HG03159 (cell line): ENCODE measurements around the gene IRX6.

Experiments
- ATAC-seq: cut with Tn5 transposase; IDR thresholded peaks from one replicate; pipeline ENCODE4 v1.9.1; 2021; ENCODE audit warnings: mild to moderate bottlenecking, moderate library complexity; ENCODE audit not compliant: unreplicated experiment

IRX6 gene

DNA sequence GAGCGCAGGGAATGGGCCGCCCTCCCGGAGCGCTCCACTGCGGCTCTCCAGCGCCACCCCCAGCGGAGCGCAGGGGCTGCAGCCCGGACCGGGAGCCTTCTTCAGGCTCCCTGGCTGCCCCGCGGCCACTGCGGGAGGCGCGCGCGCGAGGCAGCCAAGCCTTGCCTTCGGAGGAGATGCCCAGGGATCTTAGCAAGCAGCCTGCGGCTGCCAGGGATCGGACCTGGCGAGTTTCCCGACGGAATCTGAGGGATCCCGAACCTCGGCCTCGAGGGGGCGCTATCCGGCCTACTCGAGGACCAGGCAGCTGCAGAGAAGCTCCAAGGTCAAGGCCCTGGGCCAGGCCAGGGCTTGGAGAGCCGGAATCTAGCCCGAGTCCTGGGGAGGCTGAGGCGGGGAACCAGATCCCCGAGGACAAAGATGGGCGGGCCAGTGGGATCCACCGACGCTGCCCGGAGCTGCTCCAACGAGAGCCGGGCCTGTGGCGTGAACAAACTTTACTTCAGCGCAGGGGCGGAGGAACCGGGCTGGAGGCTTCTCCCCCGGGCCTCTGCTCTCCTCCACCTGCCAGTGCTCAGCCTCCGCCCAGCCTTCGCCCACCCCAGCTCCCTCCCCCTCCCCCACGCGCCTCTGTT is at the start of gene IRX6:
TSS of gene IRX6 (plus strand) at position 567 of the 635 bp plus-strand sequence. CDS start 889 bp downstream, outside the sequence.
- ATAC-seq: no peak

DNA sequence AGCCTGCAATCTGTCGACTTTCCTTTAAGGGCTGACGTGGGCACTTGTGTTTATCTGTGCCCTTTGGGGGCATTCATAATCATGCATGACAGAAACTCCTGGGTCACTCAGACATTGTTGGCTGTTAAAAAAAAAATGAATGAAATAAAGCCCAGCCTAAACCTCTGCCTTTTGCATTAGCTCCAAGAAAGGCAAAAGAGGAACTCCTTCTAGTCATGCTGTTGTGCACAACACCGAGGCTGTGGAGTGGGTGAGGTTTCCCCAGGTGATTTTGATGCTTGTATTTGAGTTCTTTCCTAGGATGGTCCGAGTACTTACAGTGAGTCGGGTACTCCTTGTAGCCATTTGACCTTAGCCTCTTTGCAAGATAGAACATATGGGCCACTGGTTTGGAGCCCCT is 49.6 kb upstream of the IRX6 start:
- no peak for ATAC-seq

DNA sequence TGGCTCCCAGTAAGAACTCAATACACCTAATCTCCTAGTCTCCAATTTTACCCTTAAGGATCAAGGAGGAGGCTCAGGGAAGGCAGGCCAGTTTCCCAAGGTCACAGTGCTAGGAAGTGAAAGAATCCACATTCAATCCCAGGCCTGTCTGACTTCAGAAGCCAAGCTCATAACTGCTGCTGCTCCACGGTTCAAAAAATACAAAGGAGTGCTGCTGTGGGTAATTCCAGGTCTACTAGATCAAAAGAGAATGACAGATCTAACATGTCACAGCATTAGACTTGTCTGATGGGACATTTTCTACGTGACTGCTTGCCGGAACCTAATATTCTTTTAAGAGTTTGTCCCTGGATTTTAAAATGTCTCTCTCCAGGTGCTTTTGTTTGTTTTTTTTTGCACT is 48.8 kb upstream of the IRX6 start:
- ATAC-seq: no peak

DNA sequence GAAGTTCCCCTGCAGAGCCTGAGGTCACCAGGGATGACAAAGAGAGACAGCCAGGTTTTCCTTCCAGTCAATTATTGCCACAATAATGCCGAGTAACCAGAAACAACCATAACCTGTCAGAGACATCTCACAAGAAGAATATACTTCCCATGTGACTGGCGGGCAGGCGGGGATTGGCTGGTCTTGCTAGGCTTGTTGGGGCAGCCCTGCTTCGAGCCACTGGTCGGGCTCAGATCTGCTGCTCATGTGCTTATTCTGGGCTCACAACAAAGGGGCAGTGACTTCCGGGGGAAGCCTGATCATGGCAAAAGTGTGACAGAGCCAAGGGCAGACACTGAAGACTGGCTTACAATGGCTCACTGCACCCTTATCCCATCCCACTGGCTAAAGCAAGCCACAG is 48.1 kb upstream of the IRX6 start:
- no peak for ATAC-seq

DNA sequence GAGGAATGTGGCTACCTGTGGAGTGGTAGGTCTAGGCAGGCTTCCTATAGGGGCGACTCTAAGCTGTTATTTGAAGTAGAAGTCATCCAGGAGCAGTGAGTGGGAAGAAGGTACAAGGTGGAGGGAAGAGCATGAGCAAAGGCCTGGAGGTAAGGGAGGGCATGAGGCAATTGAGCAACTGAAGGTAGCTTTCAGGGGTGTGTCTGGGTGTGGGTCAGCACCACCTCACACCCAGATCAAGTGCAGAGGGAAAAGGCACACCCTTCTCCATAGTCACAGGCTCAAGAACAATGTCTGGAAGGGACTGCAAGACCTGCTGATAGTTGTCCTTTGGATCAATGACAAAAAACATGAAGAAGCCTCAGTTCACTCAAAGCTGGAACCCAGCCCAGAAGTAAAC is 46.5 kb upstream of the IRX6 start:
- ATAC-seq: no peak

DNA sequence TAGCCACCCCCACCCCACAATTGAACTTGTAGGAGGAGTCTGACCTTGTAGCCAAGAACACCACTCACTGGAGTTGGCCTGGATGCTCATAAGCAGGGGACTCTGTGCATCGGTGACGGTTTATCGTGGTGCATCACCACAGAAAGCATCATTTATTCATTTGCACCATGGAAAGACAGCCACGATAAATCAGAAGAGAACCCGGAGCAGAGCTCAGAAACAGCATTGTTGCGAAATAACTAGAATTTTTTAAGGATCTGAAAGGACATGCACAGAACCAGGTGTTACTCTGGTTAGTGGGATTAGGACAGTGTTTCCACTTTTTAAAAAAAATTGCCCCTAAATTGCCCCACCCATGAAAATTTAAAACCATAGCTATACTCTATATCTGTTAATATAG is 44.4 kb upstream of the IRX6 start:
- no peak for ATAC-seq

DNA sequence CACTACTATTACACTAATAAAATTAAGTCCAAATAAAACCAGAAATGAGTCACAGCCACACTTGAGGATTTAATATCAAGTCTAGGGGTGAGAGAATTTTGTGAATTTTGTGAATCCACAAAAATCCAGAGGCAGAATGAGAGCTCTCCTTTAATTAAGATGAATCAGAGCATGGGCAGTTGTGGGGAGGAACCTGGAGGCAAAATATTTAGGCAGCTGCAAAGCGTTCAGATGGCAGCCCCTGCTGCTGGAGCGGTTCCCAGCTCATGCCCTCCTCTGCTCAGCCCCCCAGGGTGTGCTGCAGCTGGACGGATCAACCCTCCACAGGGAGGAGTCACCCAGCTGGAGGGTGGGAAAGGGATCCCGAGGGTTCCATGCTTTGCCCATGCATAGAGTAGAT is 43.4 kb upstream of the IRX6 start:
- no peak for ATAC-seq

DNA sequence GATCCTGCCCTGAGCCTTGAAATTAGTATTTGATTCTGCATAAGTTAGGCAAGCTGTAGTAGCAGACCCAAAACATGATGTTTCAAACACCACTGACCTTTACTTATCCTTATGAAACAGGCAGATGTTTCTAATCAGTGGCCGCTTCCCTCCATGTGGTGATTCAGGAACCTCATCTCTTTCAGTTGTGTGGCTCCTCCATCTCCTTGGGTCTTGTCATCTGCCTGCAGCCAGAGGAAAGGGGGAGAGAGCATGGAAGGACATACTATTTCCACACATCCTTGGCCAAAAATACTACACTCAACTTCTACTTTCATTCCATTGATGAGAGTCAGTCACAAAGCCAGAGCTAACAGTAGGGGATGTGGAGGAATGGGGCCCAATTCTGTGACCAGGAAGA is 41.6 kb upstream of the IRX6 start:
- ATAC-seq: no peak

DNA sequence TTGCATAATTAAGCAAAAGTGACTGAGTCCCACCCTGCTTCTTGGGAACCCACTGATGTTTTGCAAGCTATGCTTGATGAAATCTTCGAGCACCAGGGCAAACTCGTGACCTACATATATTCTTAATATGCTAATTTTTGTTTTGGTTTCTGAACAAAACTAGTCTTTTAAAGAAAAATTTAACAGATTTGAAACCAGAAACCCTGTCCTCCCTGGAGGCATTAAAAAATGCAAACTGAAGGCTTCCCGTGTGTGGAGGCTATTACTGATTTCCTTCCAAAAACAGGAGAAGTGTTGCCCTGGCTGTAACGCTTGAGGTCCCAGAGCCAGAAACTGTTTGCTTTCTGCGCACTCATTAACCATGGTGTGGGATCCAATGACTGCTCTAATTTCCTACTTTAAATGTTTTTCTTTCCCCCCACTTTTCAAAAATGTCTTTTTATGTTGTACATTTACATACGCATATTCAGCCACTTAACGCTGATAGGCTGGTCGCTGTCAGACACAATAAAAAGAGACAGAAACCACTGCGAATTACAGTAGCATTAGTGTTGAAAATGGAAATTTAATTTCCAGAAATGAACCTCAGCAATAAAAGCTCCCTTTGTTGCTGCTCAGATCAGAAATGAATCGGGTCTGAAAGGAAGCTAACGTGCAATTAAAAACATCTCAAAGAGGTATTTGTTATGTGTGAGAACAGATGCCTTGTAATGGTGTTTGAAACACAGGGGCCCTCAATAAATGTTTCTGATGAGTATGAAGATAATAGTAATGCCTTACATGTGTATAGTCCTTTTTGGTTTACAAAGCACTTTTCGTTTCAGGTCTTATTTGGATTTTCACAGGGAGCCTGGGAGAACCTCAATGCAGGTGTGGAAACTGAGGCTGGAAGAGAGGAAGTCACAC is 39.9 kb upstream of the IRX6 start:
- ATAC-seq: no peak

DNA sequence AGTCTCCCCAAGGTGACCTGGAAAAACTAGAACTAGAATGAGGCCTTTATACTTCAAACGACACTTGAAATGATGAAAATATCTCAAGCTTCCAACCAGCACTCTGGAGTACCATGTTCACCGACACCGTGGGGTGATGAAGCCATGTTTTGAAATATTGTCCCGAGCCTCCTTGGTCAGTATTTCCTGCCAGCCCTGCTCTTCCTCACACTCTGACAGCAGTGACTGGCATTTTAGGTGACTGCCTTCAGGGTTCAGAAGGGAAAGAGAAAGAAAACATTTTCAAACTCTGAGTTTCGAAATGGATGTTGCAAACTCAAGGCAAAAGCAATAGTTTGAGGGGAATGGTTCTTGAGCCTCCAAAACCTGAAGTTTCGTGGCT is 39.3 kb upstream of the IRX6 start:
- no peak for ATAC-seq

DNA sequence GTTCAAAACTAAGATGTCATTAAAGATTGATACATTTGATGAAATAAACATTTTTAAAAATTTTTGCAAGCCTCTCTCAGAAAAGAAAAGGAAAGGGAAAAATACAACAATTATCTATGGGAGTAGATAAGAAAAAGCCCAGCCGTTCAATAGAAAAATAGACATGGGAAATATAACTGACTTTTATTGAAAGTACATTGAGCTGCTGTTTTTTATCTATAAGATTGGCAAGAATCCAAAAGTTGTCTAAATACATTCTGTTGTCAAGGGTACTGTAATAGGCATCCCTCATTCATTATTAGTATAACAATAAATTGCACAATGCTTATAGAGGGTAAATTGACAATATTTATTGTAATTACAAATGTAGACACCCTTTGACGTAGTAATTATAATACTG is 38.4 kb upstream of the IRX6 start:
- no peak for ATAC-seq

DNA sequence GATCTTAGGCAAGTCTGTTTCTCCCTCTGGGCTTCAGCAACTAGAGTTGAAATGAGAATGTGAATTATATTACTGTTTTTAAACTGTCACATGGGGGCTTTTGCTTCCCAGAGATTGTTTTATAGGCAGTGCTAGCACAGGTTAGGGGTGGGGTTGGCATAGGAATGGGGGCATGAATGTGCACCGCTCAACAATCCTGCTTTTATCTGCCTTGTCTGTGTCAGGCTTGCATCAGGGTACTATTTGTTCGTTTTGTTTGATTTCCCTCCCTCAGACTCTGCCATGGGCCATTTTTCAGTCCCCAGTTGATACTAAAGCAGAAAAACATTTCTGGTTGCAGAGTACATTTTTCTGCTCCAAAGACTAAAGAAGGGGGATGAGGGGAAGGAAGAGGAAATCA is 34.6 kb upstream of the IRX6 start:
- ATAC-seq: no peak

DNA sequence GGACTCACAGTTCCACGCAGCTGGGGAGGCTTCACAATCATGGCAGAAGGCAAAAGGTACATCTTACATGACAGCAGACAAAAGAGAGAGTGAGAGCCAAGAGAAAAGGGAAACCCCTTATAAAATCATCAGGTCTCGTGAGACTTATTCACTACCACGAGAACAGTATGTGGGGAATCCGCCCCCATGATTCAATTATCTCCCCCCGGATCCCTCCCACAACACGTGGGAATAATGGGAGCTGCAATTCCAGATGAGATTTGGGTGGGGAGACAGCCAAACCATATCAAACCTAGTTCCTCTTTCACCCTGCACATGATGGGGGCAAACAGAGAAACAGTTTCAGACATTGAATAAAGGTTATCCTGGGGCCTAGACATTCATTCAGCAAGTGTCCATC is 32.2 kb upstream of the IRX6 start:
- ATAC-seq: no peak

DNA sequence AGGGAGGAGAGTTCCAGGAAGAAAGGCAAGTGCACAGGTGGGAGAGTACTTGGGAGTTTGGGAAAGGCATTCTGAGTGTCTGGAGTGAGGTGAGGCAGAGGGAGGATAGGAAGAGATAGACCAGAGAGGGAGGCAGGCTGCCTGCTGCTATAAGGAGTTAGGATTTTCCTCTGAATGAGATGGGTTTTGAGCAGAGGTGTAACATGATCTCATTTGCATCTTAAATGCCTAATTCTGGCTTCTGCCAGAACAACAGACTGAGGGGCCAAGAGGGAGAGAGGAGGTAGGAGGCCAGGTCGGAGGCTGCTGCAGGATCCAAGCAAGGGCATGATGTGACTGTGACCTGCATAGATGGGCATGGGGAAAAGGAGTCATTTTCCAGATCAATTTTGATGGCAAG is 31.5 kb upstream of the IRX6 start:
- ATAC-seq: no peak

DNA sequence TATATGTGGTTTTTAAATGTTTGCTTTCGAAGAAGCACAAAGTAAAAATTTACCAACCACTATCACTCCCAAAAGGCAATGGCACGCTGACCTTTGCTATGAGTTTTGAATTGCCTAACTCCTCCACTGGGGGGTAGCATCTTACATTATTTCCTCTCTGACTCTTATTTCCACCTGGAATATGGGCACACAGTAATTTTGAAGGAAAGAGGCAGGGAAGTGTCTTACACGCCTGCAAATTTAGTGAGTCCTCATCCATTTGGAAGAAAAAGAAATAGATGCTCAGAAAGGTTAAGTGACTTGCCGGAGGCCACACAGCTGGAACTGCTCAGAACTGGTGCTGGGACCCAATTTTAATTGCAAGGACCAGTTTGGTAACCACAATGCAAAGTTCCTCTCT is 29.9 kb upstream of the IRX6 start:
- ATAC-seq: no peak

DNA sequence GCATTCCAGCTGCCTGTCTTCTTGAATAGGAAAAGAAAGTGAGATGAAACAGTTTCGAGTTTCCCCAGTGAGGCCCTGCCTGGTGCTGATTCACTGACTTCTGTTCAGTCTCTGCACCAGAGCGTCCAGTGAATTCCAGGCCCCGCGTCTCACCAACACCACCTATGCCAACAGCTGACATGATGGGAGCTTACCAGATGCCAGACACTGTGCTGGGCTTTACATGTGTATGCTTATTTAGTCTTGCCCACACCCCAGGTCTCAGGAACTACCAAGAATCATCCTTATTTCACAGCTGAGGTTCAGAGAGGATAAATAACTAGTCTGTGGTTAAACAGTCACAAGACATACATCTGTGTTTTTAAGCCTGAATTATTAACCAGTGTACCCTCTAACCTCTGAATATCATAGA is 29.1 kb upstream of the IRX6 start:
- no peak for ATAC-seq

DNA sequence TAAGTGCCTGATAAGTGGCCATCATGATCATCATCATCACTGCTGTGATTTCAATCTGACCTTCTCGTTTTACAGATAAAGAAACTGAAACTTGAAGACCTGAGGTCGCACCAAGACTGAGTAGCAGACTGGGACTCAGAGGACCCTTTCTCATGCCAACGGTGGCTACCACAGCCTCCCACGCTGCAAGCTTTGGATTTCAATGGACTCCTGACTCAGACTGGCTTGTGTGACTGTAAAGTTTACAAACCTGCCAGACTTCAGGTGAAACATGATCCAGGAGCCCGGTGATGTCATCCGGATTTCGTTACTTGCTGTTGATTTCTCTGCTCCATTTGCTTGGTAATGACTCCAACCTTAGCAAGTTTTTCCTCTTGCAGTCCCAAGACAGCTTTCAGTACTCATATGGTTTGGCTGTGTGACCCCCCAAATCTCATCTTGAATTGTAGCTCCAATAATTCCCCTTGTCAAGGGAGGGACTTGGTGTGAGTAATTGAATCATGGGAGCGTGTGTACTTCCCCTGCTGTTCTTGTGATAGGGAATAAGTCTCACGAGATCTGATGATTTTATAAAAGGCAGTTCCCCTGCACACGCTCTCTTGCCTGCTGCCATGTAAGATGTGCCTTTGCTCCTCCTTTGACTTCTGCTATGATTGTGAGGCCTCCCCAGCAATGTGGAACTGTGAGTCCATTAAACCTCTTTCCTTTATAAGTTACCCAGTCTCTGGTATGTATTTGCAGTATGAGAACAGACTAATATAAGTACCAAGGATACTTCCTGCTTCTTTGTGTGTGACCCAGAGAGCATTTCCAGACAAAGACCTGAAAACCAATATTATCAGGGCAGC is 26.7 kb upstream of the IRX6 start:
- no peak for ATAC-seq

DNA sequence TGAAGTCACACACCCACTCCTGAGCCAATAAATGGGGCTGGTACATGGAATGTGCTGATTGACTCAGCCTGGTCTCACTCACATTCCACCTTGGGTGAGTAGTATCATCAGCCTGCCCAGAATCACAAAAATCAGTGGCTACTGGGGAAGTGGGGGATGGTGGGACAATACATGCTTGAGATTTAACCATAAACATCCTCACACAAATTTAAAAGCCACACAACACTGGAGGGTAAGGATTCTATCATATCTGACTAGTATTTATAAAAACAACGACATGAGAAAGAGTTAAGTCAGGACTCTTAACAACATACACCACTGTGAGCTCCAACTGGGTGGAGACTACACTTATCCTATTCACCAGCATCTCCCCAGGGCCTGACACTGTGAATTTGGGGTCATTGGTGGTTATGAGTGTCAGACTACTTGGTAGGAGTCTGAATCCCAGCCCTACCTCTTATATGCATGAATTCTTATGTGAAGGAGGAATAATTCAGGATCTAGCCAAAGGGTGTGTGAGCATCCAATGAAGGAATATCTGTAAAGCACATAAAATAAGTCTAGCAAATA is 26.0 kb upstream of the IRX6 start:
- no peak for ATAC-seq

DNA sequence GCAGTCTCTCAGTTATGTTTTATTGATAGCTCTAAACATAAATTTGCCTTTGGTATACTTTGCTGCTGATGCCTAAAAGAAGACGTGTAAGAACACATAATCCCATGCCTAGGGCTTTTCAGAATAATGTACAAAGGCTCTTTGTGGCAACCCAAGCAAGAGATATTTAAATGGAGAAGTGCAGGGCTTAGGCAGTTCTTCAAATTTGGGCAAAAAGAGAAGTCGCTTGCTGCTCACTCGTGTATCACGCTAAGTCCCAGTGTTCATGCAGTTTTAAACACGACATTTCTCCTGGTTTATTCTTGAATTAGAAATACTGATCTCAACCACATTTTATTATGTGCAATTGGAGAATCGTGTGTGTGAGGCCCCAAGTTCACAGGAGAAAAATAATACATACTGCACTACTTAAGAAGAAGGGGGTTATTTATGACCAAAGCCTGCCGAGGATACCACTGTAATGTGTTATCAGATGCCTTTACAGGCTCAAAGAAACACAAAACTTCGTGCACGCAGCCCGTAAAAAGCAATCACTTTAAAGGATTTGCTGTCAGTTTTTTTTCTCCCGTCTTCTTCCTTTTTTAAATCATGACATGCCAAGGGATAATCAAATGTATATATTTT is 22.5 kb upstream of the IRX6 start:
- no peak for ATAC-seq

DNA sequence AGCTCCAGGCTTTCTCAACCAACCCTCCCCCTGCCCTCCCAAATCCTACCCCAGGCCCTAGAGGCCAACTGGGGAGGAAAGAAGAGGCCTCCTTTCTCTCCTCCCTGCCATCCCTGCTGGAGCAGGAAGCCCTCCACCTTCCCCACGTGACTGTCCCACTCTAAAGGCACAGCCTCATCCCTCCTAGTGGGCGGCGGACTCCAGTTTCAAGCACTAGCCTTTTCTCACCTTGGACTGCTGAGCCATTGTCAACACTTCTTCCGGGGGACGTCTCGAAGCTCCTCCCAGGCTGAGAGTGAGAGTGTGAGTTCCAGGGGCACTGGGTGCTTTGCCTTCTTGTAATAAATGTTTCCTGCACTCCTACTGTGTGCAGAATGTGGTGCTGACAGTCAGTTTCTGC is 21.4 kb upstream of the IRX6 start:
- ATAC-seq: no peak

DNA sequence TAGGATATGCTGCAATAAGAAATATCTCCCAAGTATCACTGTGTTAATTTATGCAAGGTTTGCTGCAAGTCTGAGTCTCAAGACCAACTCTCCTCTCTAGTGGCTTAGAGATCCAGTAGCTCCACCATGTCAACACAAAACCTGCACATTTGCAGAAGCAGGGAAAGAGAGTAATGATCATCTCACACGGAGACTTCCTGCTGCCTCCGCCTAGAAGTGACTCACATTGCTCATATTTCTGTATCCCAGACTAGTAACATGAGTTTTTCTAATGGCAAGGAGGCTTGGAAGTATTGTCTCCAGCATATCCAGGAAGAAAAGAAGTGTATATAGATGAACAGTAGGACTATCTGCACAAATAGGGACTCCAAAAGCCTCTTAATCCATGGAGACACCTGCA is 15.0 kb upstream of the IRX6 start:
- ATAC-seq: no peak
